K562 (cell line): Measurements from ENCODE around the gene ZNF837. TPM values are rescaled to one million over a fixed set of nuclear protein-coding genes. Genes with fewer than 3 reads are reported as not detected.

Experiments used
- CBX2 ChIP-seq: fragments of 200-600 bp; sonication (generic); IDR thresholded peaks from one replicate; pipeline ENCODE4 v1.6.1; 2012; ENCODE audit warnings: mild to moderate bottlenecking, low read length, inconsistent platforms; ENCODE audit not compliant: insufficient read depth, poor library complexity, severe bottlenecking
- CHD1 ChIP-seq: fragments of 200-600 bp; sonication (generic); IDR thresholded peaks from one replicate; pipeline ENCODE4 v1.6.1; 2012; ENCODE audit warnings: mild to moderate bottlenecking, moderate library complexity, low read length, inconsistent platforms
- CREM ChIP-seq: IDR thresholded peaks from 2 replicates; pipeline ENCODE4 v1.6.1; 2014; ENCODE audit warnings: antibody characterized with exemption, low read depth
- TBL1XR1 ChIP-seq, 2 experiments: IDR thresholded peaks; 2 replicates each; pipeline ENCODE4 v1.6.1; 2012; ENCODE audit warnings: improper control_type of control experiment in 2 of 2, low read length in 2 of 2, mild to moderate bottlenecking in 1 of 2
- ZNF217 ChIP-seq: sonication (generic); formaldehyde crosslinking; IDR thresholded peaks from 2 replicates; pipeline ENCODE4 v1.8.0; 2022; ENCODE audit warnings: mild to moderate bottlenecking, missing genetic modification reagents
- polyA plus RNA-seq, 8 experiments: library from polyadenylated mRNA; depleted of rRNA in 4 of 8; stranded (reverse) in 5 of 8; unstranded in 3 of 8; fragments of >200 nt; fragmentation: Nextera tagmentation in 2 of 8; fragmentation: Illumina TruSeq in 1 of 8; extraction: Ambion mirVana in 2 of 8; extraction: Trizol in 1 of 8; gene quantifications; 2 replicates each; pipeline versions ENCODE4 v1.2.1 to v1.2.3, GENCODE V29; 2011 to 2014; ENCODE audit warnings: inconsistent platforms in 1 of 8, missing spikeins in 1 of 8
- total RNA-seq, 7 experiments: library from RNA; depleted of rRNA in 6 of 7; stranded (reverse); fragments of >200 nt in 6 of 7; fragmentation: Illumina TruSeq in 2 of 7; extraction: Trizol in 2 of 7; gene quantifications; 2 replicates each; pipeline versions ENCODE4 v1.2.1 to v1.2.3, GENCODE V29; 2011 to 2021; ENCODE audit warnings: low replicate concordance in 1 of 7
- TF ChIP-seq, protein P1 (sequence below), 3 experiments: IDR thresholded peaks in 2 of 3; conservative IDR thresholded peaks in 1 of 3; 2 replicates each; pipeline ENCODE4 v1.5.1; 2011 to 2012; ENCODE audit warnings: low read length in 3 of 3, mild to moderate bottlenecking in 3 of 3, control low read depth in 2 of 3, improper control_type of control experiment in 1 of 3, inconsistent platforms in 1 of 3, low read depth in 1 of 3, mixed read lengths in 1 of 3, moderate library complexity in 1 of 3; ENCODE audit not compliant: insufficient read depth in 2 of 3
- TF ChIP-seq, protein P2 (sequence below): IDR thresholded peaks from 3 replicates; pipeline ENCODE4 v1.6.1; 2011; ENCODE audit warnings: borderline replicate concordance, mild to moderate bottlenecking, moderate library complexity; ENCODE audit not compliant: insufficient read length; ENCODE audit errors: extremely low read depth
- TF ChIP-seq, protein P3 (sequence below): sonication (generic); formaldehyde crosslinking; IDR thresholded peaks from 2 replicates; pipeline ENCODE4 v1.8.0; 2022; ENCODE audit warnings: missing genetic modification reagents, mild to moderate bottlenecking, borderline replicate concordance
- TF ChIP-seq, protein P4 (sequence below): sonication (generic); IDR thresholded peaks from 2 replicates; pipeline ENCODE4 v1.6.1; 2016
- TF ChIP-seq, protein P5 (sequence below): fragments of 450-650 bp; IDR thresholded peaks from 2 replicates; pipeline ENCODE4 v1.6.1; 2017; ENCODE audit warnings: antibody characterized with exemption
- TF ChIP-seq, protein P6 (sequence below): fragments of 450-650 bp; IDR thresholded peaks from 2 replicates; pipeline ENCODE4 v1.6.1; 2017; ENCODE audit warnings: mild to moderate bottlenecking, moderate library complexity
- TF ChIP-seq, protein P7 (sequence below): fragments of 250-450 bp; sonication (Bioruptor Pico); IDR thresholded peaks from 2 replicates; pipeline ENCODE4 v1.8.0; 2021; ENCODE audit warnings: borderline replicate concordance, mild to moderate bottlenecking, moderate library complexity; ENCODE audit not compliant: poor library complexity, severe bottlenecking

The ZNF837 gene
- total and polyA plus RNA-seq, 9 of the 15 experiments (the other 6 are each of a cell fraction or from before 2014, with no cell fraction given) = 0.11 to 2.1 (median 0.57) TPM; not detected in 4

DNA sequence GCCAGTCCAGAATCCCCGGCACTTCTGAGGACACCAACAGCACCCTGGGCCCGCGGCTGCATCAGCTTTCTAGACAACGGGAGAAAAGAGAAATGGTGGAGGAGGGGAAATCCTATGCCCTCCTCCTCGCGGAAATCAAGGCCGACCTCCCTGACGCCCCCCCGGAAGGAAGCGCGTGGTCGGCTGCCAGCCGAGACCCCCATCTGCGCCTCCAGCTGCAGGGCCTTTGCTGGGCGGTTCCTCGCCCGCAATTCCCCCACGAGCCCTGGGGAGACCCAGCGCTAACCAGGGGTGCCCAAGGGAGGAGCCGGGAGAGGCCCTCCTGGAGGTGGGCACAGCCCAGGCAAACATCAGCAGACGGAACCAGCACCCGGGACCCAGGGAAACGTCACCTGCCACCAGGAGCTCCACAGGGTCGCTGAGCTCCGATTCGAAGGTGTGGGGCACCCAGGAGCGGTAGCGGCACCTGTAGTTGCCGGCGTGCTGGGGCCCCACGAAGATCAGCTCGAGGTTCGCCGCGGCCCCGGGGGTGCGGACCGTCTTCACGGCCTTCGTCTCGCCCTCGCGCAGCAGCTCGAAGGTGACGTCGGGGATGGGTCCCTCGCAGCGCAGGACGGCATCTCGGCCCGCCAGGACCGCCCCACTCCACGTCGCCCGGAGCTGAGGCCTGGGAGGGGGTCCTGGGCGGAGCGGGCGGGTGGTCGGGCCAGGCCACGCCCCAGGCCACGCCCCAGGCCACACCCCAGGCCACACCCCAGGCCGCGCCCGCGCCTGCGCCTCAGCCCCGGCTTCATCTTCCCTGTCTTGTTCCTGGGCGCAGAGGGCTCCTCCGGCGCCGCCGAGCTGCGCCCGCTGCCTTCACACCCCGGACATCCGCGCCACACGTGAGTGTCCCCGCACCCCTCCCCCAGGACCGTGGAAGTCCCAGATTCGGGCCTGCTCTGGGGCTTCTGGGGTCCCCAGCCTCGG is 33.6 kb downstream of the ZNF837 start (continued):
- TF ChIP-seq, protein P1, sequence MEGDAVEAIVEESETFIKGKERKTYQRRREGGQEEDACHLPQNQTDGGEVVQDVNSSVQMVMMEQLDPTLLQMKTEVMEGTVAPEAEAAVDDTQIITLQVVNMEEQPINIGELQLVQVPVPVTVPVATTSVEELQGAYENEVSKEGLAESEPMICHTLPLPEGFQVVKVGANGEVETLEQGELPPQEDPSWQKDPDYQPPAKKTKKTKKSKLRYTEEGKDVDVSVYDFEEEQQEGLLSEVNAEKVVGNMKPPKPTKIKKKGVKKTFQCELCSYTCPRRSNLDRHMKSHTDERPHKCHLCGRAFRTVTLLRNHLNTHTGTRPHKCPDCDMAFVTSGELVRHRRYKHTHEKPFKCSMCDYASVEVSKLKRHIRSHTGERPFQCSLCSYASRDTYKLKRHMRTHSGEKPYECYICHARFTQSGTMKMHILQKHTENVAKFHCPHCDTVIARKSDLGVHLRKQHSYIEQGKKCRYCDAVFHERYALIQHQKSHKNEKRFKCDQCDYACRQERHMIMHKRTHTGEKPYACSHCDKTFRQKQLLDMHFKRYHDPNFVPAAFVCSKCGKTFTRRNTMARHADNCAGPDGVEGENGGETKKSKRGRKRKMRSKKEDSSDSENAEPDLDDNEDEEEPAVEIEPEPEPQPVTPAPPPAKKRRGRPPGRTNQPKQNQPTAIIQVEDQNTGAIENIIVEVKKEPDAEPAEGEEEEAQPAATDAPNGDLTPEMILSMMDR (IDR thresholded peaks at IDR 0.05 in 2 of 3, conservative IDR thresholded peaks at IDR 0.05 in 1 of 3; ENCODE audit: insufficient read depth in 2 of 3, low read depth in 1 of 3, low read length in 3 of 3) = 0 out of 6 replicates have a peak, but pooled peaks of 1 of the 3 experiments have one; percentile 6
- TF ChIP-seq, protein P2, sequence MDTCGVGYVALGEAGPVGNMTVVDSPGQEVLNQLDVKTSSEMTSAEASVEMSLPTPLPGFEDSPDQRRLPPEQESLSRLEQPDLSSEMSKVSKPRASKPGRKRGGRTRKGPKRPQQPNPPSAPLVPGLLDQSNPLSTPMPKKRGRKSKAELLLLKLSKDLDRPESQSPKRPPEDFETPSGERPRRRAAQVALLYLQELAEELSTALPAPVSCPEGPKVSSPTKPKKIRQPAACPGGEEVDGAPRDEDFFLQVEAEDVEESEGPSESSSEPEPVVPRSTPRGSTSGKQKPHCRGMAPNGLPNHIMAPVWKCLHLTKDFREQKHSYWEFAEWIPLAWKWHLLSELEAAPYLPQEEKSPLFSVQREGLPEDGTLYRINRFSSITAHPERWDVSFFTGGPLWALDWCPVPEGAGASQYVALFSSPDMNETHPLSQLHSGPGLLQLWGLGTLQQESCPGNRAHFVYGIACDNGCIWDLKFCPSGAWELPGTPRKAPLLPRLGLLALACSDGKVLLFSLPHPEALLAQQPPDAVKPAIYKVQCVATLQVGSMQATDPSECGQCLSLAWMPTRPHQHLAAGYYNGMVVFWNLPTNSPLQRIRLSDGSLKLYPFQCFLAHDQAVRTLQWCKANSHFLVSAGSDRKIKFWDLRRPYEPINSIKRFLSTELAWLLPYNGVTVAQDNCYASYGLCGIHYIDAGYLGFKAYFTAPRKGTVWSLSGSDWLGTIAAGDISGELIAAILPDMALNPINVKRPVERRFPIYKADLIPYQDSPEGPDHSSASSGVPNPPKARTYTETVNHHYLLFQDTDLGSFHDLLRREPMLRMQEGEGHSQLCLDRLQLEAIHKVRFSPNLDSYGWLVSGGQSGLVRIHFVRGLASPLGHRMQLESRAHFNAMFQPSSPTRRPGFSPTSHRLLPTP = no peak
- TF ChIP-seq CBX2 (no peak), CHD1 (no peak), CREM (no peak; the same call in 1 of the 2 replicates), TBL1XR1 (IDR thresholded peaks at IDR 0.05; ENCODE audit: low read length in 2 of 2) (no peak), ZNF217 (CRISPR knock-in tag) (no peak)
- TF ChIP-seq, protein P3, sequence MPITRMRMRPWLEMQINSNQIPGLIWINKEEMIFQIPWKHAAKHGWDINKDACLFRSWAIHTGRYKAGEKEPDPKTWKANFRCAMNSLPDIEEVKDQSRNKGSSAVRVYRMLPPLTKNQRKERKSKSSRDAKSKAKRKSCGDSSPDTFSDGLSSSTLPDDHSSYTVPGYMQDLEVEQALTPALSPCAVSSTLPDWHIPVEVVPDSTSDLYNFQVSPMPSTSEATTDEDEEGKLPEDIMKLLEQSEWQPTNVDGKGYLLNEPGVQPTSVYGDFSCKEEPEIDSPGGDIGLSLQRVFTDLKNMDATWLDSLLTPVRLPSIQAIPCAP (CRISPR knock-in tag) = no peak
- TF ChIP-seq, protein P4, sequence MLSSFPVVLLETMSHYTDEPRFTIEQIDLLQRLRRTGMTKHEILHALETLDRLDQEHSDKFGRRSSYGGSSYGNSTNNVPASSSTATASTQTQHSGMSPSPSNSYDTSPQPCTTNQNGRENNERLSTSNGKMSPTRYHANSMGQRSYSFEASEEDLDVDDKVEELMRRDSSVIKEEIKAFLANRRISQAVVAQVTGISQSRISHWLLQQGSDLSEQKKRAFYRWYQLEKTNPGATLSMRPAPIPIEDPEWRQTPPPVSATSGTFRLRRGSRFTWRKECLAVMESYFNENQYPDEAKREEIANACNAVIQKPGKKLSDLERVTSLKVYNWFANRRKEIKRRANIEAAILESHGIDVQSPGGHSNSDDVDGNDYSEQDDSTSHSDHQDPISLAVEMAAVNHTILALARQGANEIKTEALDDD = no peak
- TF ChIP-seq, protein P5, sequence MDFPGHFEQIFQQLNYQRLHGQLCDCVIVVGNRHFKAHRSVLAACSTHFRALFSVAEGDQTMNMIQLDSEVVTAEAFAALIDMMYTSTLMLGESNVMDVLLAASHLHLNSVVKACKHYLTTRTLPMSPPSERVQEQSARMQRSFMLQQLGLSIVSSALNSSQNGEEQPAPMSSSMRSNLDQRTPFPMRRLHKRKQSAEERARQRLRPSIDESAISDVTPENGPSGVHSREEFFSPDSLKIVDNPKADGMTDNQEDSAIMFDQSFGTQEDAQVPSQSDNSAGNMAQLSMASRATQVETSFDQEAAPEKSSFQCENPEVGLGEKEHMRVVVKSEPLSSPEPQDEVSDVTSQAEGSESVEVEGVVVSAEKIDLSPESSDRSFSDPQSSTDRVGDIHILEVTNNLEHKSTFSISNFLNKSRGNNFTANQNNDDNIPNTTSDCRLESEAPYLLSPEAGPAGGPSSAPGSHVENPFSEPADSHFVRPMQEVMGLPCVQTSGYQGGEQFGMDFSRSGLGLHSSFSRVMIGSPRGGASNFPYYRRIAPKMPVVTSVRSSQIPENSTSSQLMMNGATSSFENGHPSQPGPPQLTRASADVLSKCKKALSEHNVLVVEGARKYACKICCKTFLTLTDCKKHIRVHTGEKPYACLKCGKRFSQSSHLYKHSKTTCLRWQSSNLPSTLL = no peak
- TF ChIP-seq, protein P6, sequence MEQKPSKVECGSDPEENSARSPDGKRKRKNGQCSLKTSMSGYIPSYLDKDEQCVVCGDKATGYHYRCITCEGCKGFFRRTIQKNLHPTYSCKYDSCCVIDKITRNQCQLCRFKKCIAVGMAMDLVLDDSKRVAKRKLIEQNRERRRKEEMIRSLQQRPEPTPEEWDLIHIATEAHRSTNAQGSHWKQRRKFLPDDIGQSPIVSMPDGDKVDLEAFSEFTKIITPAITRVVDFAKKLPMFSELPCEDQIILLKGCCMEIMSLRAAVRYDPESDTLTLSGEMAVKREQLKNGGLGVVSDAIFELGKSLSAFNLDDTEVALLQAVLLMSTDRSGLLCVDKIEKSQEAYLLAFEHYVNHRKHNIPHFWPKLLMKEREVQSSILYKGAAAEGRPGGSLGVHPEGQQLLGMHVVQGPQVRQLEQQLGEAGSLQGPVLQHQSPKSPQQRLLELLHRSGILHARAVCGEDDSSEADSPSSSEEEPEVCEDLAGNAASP = no peak
- TF ChIP-seq, protein P7, sequence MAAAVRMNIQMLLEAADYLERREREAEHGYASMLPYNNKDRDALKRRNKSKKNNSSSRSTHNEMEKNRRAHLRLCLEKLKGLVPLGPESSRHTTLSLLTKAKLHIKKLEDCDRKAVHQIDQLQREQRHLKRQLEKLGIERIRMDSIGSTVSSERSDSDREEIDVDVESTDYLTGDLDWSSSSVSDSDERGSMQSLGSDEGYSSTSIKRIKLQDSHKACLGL (CRISPR knock-in tag) = no peak
